Measurements from ENCODE around the gene BCL2L11. TPM values are rescaled to one million over a fixed set of nuclear protein-coding genes. Genes with fewer than 3 reads are reported as not detected.

BCL2L11 gene
- total and polyA plus RNA-seq, 2 experiments from 2014 or later: 9.1 to 32.9 TPM

GRCh38 chr2:111154758-111155157 is 34.0 kb downstream of the BCL2L11 start:
- Histone ChIP-seq H3K36me3 (peaks cover 34% of the 10 kb centered on the region), H3K4me1 (ENCODE audit: low read depth) (no peaks in the 10 kb centered on the region), H3K4me3 (no peak overlapping the region), H3K9me3 (ENCODE audit: low read depth) (no peaks in the 10 kb centered on the region), H3K27me3 (no peaks in the 10 kb centered on the region), H3K27ac (no peak overlapping the region)
- no peak for DNase-seq (ENCODE audit: low read depth in 1 of 2, low spot score in 1 of 2)
- no peak for TF ChIP-seq CTCF (IDR thresholded peaks at IDR 0.05; ENCODE audit: low read depth, low read length)

- no peak for TF ChIP-seq CTCF (IDR thresholded peaks at IDR 0.05; ENCODE audit: low read depth, low read length)
- H3K4me3 ChIP-seq: no peak overlapping the region
- H3K27me3 ChIP-seq: no peaks in the 10 kb centered on the region
- H3K27ac ChIP-seq: no peak overlapping the region
- no peak for DNase-seq (ENCODE audit: low read depth in 1 of 2, low spot score in 1 of 2)
- peaks cover 28% of the 10 kb centered on the region for H3K36me3 ChIP-seq
- H3K9me3 ChIP-seq (ENCODE audit: low read depth): no peaks in the 10 kb centered on the region
- H3K4me1 ChIP-seq (ENCODE audit: low read depth): no peaks in the 10 kb centered on the region
These were observed 34.9 kb downstream of the BCL2L11 start for GRCh38 chr2:111155610-111156009.

- TF ChIP-seq CTCF (IDR thresholded peaks at IDR 0.05; ENCODE audit: low read depth, low read length): no peak
- no peak overlapping the region for H3K27ac ChIP-seq
- H3K4me1 ChIP-seq (ENCODE audit: low read depth): no peaks in the 10 kb centered on the region
- H3K4me3 ChIP-seq: no peak overlapping the region
- DNase-seq (ENCODE audit: low read depth in 1 of 2, low spot score in 1 of 2): no peak
- no peaks in the 10 kb centered on the region for H3K27me3 ChIP-seq
- H3K36me3 ChIP-seq: peaks cover 20% of the 10 kb centered on the region
- no peaks in the 10 kb centered on the region for H3K9me3 ChIP-seq (ENCODE audit: low read depth)
These were observed 35.8 kb downstream of the BCL2L11 start for GRCh38 chr2:111156529-111156928.

GRCh38 chr2:111157071-111157661 is 36.5 kb downstream of the BCL2L11 start:
- Histone ChIP-seq H3K27me3 (no peaks in the 10 kb centered on the region), H3K36me3 (peaks cover 15% of the 10 kb centered on the region), H3K27ac (no peak overlapping the region), H3K4me1 (ENCODE audit: low read depth) (no peaks in the 10 kb centered on the region), H3K4me3 (no peak overlapping the region), H3K9me3 (ENCODE audit: low read depth) (no peaks in the 10 kb centered on the region)
- no peak for TF ChIP-seq CTCF (IDR thresholded peaks at IDR 0.05; ENCODE audit: low read depth, low read length)
- no peak for DNase-seq (ENCODE audit: low read depth in 1 of 2, low spot score in 1 of 2)

- no peaks in the 10 kb centered on the region for H3K27me3 ChIP-seq
- no peak for TF ChIP-seq CTCF (IDR thresholded peaks at IDR 0.05; ENCODE audit: low read depth, low read length)
- no peaks in the 10 kb centered on the region for H3K9me3 ChIP-seq (ENCODE audit: low read depth)
- H3K36me3 ChIP-seq: peaks cover 15% of the 10 kb centered on the region
- H3K4me1 ChIP-seq (ENCODE audit: low read depth): peaks cover 4% of the 10 kb centered on the region
- DNase-seq (ENCODE audit: low read depth in 1 of 2, low spot score in 1 of 2): no peak
- H3K27ac ChIP-seq: no peak overlapping the region
- no peak overlapping the region for H3K4me3 ChIP-seq
These were observed 37.1 kb downstream of the BCL2L11 start for GRCh38 chr2:111157798-111158197.

Data from cardiac muscle cell (in vitro differentiated cells and primary cell).